ENCODE data around the gene PEPD. TPM values are rescaled to one million over a fixed set of nuclear protein-coding genes. Genes with fewer than 3 reads are reported as not detected.

The PEPD gene
- total and polyA plus RNA-seq, 2 donors (not counting 3 experiments of a cell fraction or from before 2014, with no cell fraction given): 73.7 to 126 TPM

- no peaks in the 10 kb centered on the region for H3K9me3 ChIP-seq (replicated peaks; ENCODE audit: control insufficient read depth, insufficient read depth, low read length)
- H3K79me2 ChIP-seq (ENCODE audit: control insufficient read depth, insufficient read depth, low read length): no peaks in the 10 kb centered on the region
- H3K4me1 ChIP-seq (ENCODE audit: control insufficient read depth, extremely low read depth, insufficient read depth, low read length): no peaks in the 10 kb centered on the region
- no peaks in the 10 kb centered on the region for H4K20me1 ChIP-seq (replicated peaks; ENCODE audit: control insufficient read depth, extremely low read depth, insufficient read depth, low read length)
- no TSS peak for BruUV-seq (replicated peaks)
- FAIRE-seq (no peak), DNase-seq (ENCODE audit: low read depth, low spot score) (no peak)
- H3K9ac ChIP-seq (replicated peaks; ENCODE audit: extremely low read depth, insufficient read depth, low read length): no peak overlapping the region
- no peaks in the 10 kb centered on the region for H3K36me3 ChIP-seq (ENCODE audit: control insufficient read depth in 2 of 2, extremely low read depth in 1 of 2, insufficient read depth in 2 of 2, low read length in 2 of 2)
- dilution Hi-C loops (cut with MboI; ENCODE audit: extremely low pct_ligation_motif_present, low sequenced_read_pairs): no loop called here
- H3K9me1 ChIP-seq (replicated peaks; ENCODE audit: control insufficient read depth, extremely low read depth, insufficient read depth, low read length): no peaks in the 10 kb centered on the region
- H2AFZ ChIP-seq (ENCODE audit: low read depth, low read length): no peak overlapping the region
- no peak overlapping the region for H3K4me2 ChIP-seq (ENCODE audit: insufficient read depth, low read length)
- no peak overlapping the region for H3K27ac ChIP-seq (ENCODE audit: insufficient read depth, low read depth, low read length)
- no peaks in the 10 kb centered on the region for H3K27me3 ChIP-seq (ENCODE audit: control insufficient read depth in 2 of 2, insufficient read depth in 2 of 2, low read length in 2 of 2)
- H3K4me3 ChIP-seq (replicated peaks in 1 of 3; ENCODE audit: insufficient read depth in 1 of 3, low read depth in 1 of 3, low read length in 3 of 3): no peak overlapping the region
- intact Hi-C loops (cut with micrococcal nuclease): no loop called here
- TF ChIP-seq MYC (IDR thresholded peaks at IDR 0.05; ENCODE audit: low read depth, low read length) (no peak), GATA2 (IDR thresholded peaks at IDR 0.05; ENCODE audit: insufficient read depth, insufficient read length, low read depth, low read length) (no peak), FOS (IDR thresholded peaks at IDR 0.05; ENCODE audit: borderline replicate concordance, insufficient read depth, low read length) (no peak)
- POLR2A ChIA-PET: no interaction called here
- CTCF ChIA-PET: interaction anchor here (0.8 kb wide), 1 partner anchor 11 kb away, joined by 3 read pairs; no protein-coding TSS in a partner anchor
Observed at GRCh38 chr19:33553530-33554310, 32.1 kb upstream of the PEPD start.

DNA sequence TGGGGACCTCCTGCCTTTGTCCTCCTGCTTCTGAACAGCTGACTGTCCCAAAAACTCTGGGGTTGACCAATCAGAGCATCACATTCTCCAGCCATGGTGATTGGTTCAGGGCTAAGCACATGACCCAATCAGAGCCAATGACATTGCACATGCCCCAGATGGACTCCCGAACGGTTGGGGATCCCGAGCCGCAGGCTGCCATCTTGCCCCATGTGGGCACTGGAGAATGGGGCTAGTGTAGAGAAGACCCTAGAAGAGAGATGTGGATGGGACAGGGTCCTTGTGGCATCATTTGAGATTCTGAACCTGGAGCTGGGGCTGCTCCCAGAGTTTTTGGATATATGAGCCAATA is 31.3 kb upstream of the PEPD start:
- dilution Hi-C loops (cut with MboI; ENCODE audit: extremely low pct_ligation_motif_present, low sequenced_read_pairs): no loop called here
- Histone ChIP-seq H3K4me1 (ENCODE audit: control insufficient read depth, extremely low read depth, insufficient read depth, low read length) (no peaks in the 10 kb centered on the region), H3K27me3 (ENCODE audit: control insufficient read depth in 2 of 2, insufficient read depth in 2 of 2, low read length in 2 of 2) (no peaks in the 10 kb centered on the region), H3K27ac (ENCODE audit: insufficient read depth, low read depth, low read length) (no peak overlapping the region), H3K36me3 (ENCODE audit: control insufficient read depth in 2 of 2, extremely low read depth in 1 of 2, insufficient read depth in 2 of 2, low read length in 2 of 2) (no peaks in the 10 kb centered on the region), H3K4me2 (ENCODE audit: insufficient read depth, low read length) (no peak overlapping the region), H3K9me1 (replicated peaks; ENCODE audit: control insufficient read depth, extremely low read depth, insufficient read depth, low read length) (no peaks in the 10 kb centered on the region), H2AFZ (ENCODE audit: low read depth, low read length) (no peak overlapping the region), H3K4me3 (replicated peaks in 1 of 3; ENCODE audit: insufficient read depth in 1 of 3, low read depth in 1 of 3, low read length in 3 of 3) (no peak overlapping the region), H3K9ac (replicated peaks; ENCODE audit: extremely low read depth, insufficient read depth, low read length) (no peak overlapping the region), H3K9me3 (replicated peaks; ENCODE audit: control insufficient read depth, insufficient read depth, low read length) (no peaks in the 10 kb centered on the region), H3K79me2 (ENCODE audit: control insufficient read depth, insufficient read depth, low read length) (no peaks in the 10 kb centered on the region), H4K20me1 (replicated peaks; ENCODE audit: control insufficient read depth, extremely low read depth, insufficient read depth, low read length) (no peaks in the 10 kb centered on the region)
- no TSS peak for BruUV-seq (replicated peaks)
- TF ChIP-seq, protein P1, sequence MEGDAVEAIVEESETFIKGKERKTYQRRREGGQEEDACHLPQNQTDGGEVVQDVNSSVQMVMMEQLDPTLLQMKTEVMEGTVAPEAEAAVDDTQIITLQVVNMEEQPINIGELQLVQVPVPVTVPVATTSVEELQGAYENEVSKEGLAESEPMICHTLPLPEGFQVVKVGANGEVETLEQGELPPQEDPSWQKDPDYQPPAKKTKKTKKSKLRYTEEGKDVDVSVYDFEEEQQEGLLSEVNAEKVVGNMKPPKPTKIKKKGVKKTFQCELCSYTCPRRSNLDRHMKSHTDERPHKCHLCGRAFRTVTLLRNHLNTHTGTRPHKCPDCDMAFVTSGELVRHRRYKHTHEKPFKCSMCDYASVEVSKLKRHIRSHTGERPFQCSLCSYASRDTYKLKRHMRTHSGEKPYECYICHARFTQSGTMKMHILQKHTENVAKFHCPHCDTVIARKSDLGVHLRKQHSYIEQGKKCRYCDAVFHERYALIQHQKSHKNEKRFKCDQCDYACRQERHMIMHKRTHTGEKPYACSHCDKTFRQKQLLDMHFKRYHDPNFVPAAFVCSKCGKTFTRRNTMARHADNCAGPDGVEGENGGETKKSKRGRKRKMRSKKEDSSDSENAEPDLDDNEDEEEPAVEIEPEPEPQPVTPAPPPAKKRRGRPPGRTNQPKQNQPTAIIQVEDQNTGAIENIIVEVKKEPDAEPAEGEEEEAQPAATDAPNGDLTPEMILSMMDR (IDR thresholded peaks at IDR 0.05; ENCODE audit: extremely low read depth in 1 of 2, insufficient read depth in 1 of 2, low read depth in 1 of 2, low read length in 2 of 2): no peak
- no peak for TF ChIP-seq MYC (IDR thresholded peaks at IDR 0.05; ENCODE audit: low read depth, low read length)
- TF ChIP-seq POLR2AphosphoS5 (IDR thresholded peaks at IDR 0.05; ENCODE audit: insufficient read depth, low read depth, low read length): no peak
- no peak for TF ChIP-seq POLR2A (IDR thresholded peaks at IDR 0.05; ENCODE audit: low read depth, low read length)
- no peak for TF ChIP-seq JUN (IDR thresholded peaks at IDR 0.05; ENCODE audit: borderline replicate concordance, insufficient read depth, insufficient read length, low read depth)
- no peak for TF ChIP-seq FOS (IDR thresholded peaks at IDR 0.05; ENCODE audit: borderline replicate concordance, insufficient read depth, low read length)
- TF ChIP-seq EZH2 (IDR thresholded peaks at IDR 0.05; ENCODE audit: borderline replicate concordance, low read depth, low read length, severe bottlenecking): no peak
- no peak for TF ChIP-seq MAX (IDR thresholded peaks at IDR 0.05; ENCODE audit: insufficient read depth, insufficient read length)
- FAIRE-seq: no peak
- POLR2A ChIA-PET: no interaction called here
- no peak for DNase-seq (ENCODE audit: low read depth, low spot score)
- intact Hi-C loops (cut with micrococcal nuclease): no loop called here
- CTCF ChIA-PET: no interaction called here
